ELR (cell line): ENCODE data around the gene KCNAB2.

Experiments
- DNase-seq: peaks from one replicate; pipeline ENCODE4 v3.0.0-alpha.2; 2015; ENCODE audit warnings: low read depth

The KCNAB2 gene

DNA sequence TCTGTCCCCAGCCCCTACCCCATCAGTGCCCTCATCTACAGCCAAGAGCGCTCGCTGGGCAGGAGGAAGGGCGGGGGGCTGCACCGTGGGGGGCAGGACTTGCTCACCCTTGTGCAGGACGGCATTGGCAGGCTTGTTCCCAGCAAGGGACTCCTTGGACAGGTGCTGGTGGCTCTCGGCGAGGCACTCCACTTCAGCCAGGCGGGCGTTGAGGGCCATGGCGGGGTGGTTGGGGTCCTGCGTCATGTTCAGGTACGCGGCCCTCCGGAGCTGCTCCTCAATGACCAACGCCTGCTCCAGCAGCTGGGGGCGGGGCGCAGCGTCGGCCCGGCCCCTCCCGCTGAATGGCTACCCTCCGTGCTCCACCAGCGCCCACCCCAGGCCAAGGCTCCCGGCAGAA is 64.0 kb downstream of the KCNAB2 start:
- no peak for DNase-seq

DNA sequence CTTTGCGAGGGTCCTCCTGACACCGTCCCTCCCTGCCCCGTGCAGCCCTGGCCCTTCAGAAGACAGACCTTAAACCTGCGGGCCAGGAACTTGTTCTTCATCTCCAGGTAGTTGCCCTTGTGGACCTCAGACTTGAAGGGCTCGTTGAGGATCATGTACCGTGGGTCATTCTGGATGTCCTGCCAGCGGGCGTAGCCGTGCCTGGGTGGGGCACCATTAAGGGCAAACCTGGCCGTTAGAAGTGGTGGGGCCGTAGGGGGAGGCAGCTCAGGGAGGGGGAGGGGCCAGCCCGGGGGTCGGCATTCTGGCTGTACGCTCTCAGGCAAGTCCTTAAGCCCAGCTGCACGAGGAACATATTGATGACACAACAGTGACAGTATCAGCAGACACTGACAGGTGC is 64.6 kb downstream of the KCNAB2 start:
- no peak for DNase-seq

- no peak for DNase-seq
These were observed 65.9 kb downstream of the KCNAB2 start for GRCh38 chr1:6111571-6111970.

DNA sequence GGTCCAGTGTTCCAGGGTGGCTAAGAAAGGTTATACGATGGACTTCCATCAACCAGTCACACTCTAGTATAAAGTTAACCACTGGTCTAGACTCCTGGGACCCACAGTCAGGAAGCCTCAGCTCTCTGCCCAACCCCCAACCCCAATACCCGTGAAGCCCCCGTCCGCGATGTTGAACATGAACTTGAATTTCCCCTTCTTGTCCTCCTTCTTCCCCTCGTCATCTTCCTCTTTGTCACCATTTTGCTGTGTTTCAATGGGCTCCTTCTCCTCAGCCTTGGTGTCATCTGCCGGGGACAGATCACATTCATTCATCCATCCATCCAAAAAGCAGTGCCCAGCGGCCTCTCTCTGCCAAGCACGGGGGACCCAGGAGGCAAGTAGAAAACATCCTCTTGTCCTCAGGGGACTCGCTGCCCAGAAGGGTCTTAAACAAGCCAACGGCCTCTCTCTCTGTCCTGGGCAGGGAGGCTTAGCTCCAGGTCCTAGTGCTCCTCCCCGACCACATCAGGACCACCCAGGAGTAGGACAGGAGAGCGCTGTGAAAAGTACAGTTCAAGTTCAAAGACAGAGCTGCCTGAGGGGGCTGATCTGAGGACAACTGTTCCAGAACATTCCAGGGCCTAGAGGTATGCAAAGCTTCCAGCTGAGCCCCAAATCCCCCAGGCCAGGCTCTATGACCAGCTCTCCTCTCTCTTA is 66.5 kb downstream of the KCNAB2 start:
- no peak for DNase-seq

DNA sequence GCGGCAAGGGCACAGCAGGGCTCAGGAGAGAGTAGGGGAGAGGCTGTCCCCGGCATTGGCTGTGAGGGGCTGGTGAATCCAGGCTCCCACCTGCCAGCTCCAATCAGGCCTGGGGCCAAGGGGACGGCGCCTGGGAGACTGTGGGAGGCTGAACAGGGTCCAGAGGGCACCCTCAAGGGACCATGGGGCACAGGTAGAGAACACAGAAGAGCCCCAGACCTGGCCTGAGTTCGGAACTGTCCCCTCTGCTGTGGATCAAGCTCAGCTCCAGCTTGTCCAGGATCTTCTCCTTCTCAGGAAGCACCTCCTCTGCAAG is 67.0 kb downstream of the KCNAB2 start:
- DNase-seq: no peak

GRCh38 chr1:6113116-6113515 is 67.4 kb downstream of the KCNAB2 start:
- DNase-seq: no peak

GRCh38 chr1:6113745-6114144 is 68.1 kb downstream of the KCNAB2 start:
- DNase-seq: no peak

- DNase-seq: peak; percentile 64
These were observed 70.4 kb downstream of the KCNAB2 start for GRCh38 chr1:6116137-6116536.

- no peak for DNase-seq
These were observed 71.4 kb downstream of the KCNAB2 start for GRCh38 chr1:6117064-6117463.

DNA sequence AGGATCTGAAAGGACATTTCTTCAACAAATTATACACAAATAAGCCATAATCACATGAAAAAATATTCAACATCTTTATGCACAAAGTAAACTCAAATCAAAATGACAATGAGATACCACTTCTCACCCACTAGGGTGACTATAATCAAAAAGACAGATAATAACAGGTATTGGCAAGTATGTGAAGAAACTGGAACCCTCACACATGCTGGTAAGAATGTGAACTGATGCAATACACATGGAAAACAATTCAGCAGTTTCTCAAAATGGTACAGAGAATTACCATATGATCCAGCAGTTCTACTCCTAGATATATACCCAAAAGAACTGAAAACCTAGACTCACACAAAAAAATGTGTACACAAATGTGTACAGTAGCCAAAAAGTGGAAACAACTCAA is 71.9 kb downstream of the KCNAB2 start:
- DNase-seq: no peak

DNA sequence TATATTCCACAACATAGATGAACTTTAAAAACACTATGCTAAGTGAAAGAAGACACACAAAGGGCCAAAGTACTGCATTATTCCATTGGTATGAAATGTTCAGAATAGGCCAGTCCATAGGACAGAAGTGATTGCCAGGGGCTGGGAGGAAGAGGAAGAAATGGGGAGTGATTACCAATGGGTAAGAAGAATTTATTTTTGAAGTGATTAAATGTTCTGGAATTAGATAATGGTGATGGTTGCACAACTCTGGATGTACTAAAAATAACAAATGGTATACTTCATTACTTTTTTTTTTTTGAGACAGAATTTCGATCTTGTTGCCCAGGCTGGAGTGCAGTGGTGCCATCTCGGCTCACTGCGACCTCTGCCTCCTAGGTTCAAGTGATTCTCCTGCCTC is 72.7 kb downstream of the KCNAB2 start:
- DNase-seq: no peak

- no peak for DNase-seq
These were observed 75.3 kb downstream of the KCNAB2 start for GRCh38 chr1:6121021-6121421.

GRCh38 chr1:6121651-6122370 is 76.1 kb downstream of the KCNAB2 start:
- no peak for DNase-seq

GRCh38 chr1:6123083-6123482 is 77.4 kb downstream of the KCNAB2 start:
- DNase-seq: no peak

GRCh38 chr1:6123816-6124215 is 78.1 kb downstream of the KCNAB2 start:
- no peak for DNase-seq

GRCh38 chr1:6124341-6124740 is 78.7 kb downstream of the KCNAB2 start:
- no peak for DNase-seq

- DNase-seq: no peak
These were observed 79.2 kb downstream of the KCNAB2 start for GRCh38 chr1:6124746-6125365.

DNA sequence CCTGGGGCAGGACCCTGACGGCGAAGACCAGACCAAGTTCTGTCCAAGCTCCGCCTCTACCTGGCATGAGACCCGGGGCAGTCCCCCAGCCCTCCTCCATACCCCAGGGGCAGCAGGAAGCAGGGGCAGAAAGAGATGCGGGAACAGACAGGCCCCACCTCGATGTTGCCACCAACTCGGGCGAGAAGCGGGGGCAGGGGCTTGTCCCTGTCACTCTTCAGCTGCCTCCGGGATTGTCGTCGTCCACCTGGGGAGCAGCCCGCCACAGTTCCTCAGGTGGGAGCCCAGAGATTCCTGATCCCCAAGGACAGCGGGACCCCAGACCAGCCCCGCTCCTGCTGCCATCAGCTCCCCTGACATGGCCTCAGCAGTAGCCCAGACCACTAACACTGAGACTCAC is 79.7 kb downstream of the KCNAB2 start:
- DNase-seq: no peak

- DNase-seq: no peak
These were observed 80.3 kb downstream of the KCNAB2 start for GRCh38 chr1:6126028-6126427.

DNA sequence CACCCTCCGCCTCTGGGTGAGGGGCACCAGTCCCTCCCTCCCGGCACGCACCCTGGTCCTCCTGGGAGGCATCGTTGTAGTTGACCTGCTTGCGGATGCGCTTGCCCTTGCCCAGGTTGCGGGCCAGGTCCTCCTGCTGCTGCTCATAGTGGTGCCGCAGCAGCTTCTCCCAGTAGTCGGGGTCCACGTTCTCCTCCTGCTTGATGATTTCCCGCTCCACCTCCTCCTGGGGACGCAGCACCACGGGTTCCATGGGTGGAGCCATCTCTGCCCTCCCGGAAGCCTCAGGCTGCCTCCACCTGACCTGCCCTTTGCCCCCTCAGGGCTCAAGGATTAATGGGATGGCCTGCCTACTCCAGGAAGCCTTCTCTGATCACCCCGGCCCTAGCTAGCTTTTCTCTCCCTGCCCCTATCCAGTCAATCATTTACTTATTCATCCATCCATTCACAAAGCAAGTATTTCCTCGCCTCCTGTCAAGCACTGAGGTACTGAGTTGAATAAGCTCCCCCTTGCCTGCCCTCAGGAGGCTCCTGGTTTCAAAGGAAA is 80.9 kb downstream of the KCNAB2 start:
- no peak for DNase-seq

GRCh38 chr1:6127587-6128163 is 82.0 kb downstream of the KCNAB2 start:
- peak; percentile 44 for DNase-seq

GRCh38 chr1:6128276-6129081 is 82.8 kb downstream of the KCNAB2 start:
- DNase-seq: no peak
